HepG2 (cell line): ENCODE data around the gene KLHL12. TPM values are rescaled to one million over a fixed set of nuclear protein-coding genes. Genes with fewer than 3 reads are reported as not detected.

Source experiments
- ARNT2 ChIP-seq: sonication (generic); formaldehyde crosslinking; IDR thresholded peaks from 2 replicates; pipeline ENCODE4 v1.8.0; 2022; ENCODE audit warnings: mild to moderate bottlenecking, low read depth, missing genetic modification reagents, moderate library complexity
- CBX5 ChIP-seq: sonication (generic); formaldehyde crosslinking; IDR thresholded peaks from 2 replicates; pipeline ENCODE4 v1.4.0; 2020; ENCODE audit warnings: missing genetic modification reagents, borderline replicate concordance
- ETV6 ChIP-seq: sonication (generic); formaldehyde crosslinking; conservative IDR thresholded peaks from 2 replicates; pipeline ENCODE4 v1.4.0; 2020; ENCODE audit warnings: missing genetic modification reagents
- FOXC1 ChIP-seq: sonication (generic); formaldehyde crosslinking; IDR thresholded peaks from 2 replicates; pipeline ENCODE4 v1.8.0; 2022; ENCODE audit warnings: mild to moderate bottlenecking, missing genetic modification reagents, borderline replicate concordance
- ISL2 ChIP-seq: sonication (generic); formaldehyde crosslinking; IDR thresholded peaks from 2 replicates; pipeline ENCODE4 v1.5.0; 2020; ENCODE audit warnings: missing genetic modification reagents
- KDM4B ChIP-seq: sonication (generic); formaldehyde crosslinking; IDR thresholded peaks from 2 replicates; pipeline ENCODE4 v1.4.0; 2020; ENCODE audit warnings: missing genetic modification reagents
- KMT2B ChIP-seq: IDR thresholded peaks from 2 replicates; pipeline ENCODE4 v1.6.1; 2016; ENCODE audit warnings: missing genetic modification reagents, missing compliant biosample characterization
- MBNL3 ChIP-seq: fragments of 250-450 bp; sonication (Bioruptor Pico); conservative IDR thresholded peaks from 2 replicates; pipeline ENCODE4 v1.8.0; 2022; ENCODE audit warnings: mild to moderate bottlenecking, inconsistent platforms
- MIXL1 ChIP-seq: IDR thresholded peaks from 2 replicates; pipeline ENCODE4 v1.6.1; 2016
- ZNF451 ChIP-seq: sonication (generic); formaldehyde crosslinking; IDR thresholded peaks from 2 replicates; pipeline ENCODE4 v1.5.0; 2020; ENCODE audit warnings: mild to moderate bottlenecking, missing genetic modification reagents
- ZNF563 ChIP-seq: sonication (generic); formaldehyde crosslinking; IDR thresholded peaks from 2 replicates; pipeline ENCODE4 v1.8.0; 2022; ENCODE audit warnings: mild to moderate bottlenecking, moderate library complexity, missing genetic modification reagents
- ZNF619 ChIP-seq: sonication (generic); formaldehyde crosslinking; IDR thresholded peaks from 2 replicates; pipeline ENCODE4 v1.4.0; 2020; ENCODE audit warnings: mild to moderate bottlenecking, missing genetic modification reagents
- ZNF768 ChIP-seq: sonication (generic); formaldehyde crosslinking; IDR thresholded peaks from 2 replicates; pipeline ENCODE4 v1.4.0; 2020; ENCODE audit warnings: missing genetic modification reagents
- polyA plus RNA-seq, 8 experiments: library from polyadenylated mRNA; depleted of rRNA in 3 of 8; stranded (reverse) in 7 of 8; unstranded in 1 of 8; fragments of >200 nt; fragmentation: Illumina TruSeq in 4 of 8; extraction: Trizol in 4 of 8; gene quantifications; 2 replicates each; pipeline versions ENCODE4 v1.2.1 to v1.2.3, GENCODE V29; 2011 to 2016; ENCODE audit warnings: low read depth in 4 of 8, missing spikeins in 1 of 8, mixed read lengths in 1 of 8; ENCODE audit not compliant: insufficient read depth in 1 of 8
- total RNA-seq, 5 experiments: library from RNA; depleted of rRNA; stranded (reverse); fragments of >200 nt; fragmentation: Illumina TruSeq; extraction: Trizol; gene quantifications; 2 replicates each; pipeline ENCODE4 v1.2.3, GENCODE V29; 2016; ENCODE audit warnings: low read depth in 1 of 5
- TF ChIP-seq, protein P1 (sequence below): IDR thresholded peaks from 2 replicates; pipeline ENCODE4 v1.6.1; 2016; ENCODE audit warnings: low read depth, missing genetic modification reagents, missing compliant biosample characterization
- TF ChIP-seq, protein P2 (sequence below): sonication (generic); formaldehyde crosslinking; IDR thresholded peaks from 2 replicates; pipeline ENCODE4 v1.5.1; 2020; ENCODE audit warnings: mild to moderate bottlenecking, moderate library complexity, missing genetic modification reagents
- TF ChIP-seq, protein P3 (sequence below): IDR thresholded peaks from 2 replicates; pipeline ENCODE4 v1.6.1; 2012; ENCODE audit warnings: low read depth, low read length, improper control_type of control experiment
- TF ChIP-seq, protein P4 (sequence below): sonication (generic); formaldehyde crosslinking; IDR thresholded peaks from 2 replicates; pipeline ENCODE4 v1.5.0; 2020; ENCODE audit warnings: mild to moderate bottlenecking, low read depth, missing genetic modification reagents, borderline replicate concordance
- TF ChIP-seq, protein P5 (sequence below): sonication (generic); formaldehyde crosslinking; IDR thresholded peaks from 2 replicates; pipeline ENCODE4 v1.4.0; 2020; ENCODE audit warnings: missing genetic modification reagents

KLHL12 gene
- total and polyA plus RNA-seq, 2 of the 13 experiments (the other 11 are each of a cell fraction or from before 2014, with no cell fraction given), result 19.2 to 25.2 TPM

DNA sequence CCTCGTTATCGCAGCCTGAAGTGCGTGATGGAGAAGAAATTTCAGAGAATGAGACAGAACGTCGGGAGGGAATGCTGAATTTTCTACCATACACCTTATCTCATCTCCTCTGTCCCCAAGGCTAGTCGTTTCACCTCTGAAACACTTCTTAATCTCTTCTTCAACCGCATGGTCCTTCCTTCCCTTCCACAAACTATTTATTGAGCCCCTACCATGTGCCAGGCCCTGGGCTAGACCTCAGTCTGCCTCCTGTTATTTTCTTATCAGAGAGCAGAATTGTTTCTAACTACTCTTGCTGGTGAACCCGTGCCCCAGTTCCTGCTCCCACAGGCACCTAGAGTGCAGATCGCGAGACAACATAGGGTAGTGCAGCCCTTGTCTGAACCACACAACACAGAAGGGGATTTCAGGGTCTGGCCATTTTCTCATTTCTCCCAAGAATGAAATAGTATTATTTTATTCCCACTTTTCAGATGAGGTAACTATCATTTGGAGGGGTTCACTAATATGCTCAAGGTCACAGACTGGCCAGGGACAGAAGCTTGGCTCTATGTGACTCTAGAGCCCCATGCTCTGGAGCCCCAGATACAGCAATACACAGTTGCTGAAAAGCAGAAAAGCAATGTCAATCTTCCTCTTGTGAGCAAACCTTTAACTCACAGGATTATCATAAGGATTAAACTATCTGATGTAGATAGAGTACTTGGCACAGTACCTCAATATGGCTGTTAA lies 31.7 kb upstream of the KLHL12 start (continued):
- TF ChIP-seq, protein P1, sequence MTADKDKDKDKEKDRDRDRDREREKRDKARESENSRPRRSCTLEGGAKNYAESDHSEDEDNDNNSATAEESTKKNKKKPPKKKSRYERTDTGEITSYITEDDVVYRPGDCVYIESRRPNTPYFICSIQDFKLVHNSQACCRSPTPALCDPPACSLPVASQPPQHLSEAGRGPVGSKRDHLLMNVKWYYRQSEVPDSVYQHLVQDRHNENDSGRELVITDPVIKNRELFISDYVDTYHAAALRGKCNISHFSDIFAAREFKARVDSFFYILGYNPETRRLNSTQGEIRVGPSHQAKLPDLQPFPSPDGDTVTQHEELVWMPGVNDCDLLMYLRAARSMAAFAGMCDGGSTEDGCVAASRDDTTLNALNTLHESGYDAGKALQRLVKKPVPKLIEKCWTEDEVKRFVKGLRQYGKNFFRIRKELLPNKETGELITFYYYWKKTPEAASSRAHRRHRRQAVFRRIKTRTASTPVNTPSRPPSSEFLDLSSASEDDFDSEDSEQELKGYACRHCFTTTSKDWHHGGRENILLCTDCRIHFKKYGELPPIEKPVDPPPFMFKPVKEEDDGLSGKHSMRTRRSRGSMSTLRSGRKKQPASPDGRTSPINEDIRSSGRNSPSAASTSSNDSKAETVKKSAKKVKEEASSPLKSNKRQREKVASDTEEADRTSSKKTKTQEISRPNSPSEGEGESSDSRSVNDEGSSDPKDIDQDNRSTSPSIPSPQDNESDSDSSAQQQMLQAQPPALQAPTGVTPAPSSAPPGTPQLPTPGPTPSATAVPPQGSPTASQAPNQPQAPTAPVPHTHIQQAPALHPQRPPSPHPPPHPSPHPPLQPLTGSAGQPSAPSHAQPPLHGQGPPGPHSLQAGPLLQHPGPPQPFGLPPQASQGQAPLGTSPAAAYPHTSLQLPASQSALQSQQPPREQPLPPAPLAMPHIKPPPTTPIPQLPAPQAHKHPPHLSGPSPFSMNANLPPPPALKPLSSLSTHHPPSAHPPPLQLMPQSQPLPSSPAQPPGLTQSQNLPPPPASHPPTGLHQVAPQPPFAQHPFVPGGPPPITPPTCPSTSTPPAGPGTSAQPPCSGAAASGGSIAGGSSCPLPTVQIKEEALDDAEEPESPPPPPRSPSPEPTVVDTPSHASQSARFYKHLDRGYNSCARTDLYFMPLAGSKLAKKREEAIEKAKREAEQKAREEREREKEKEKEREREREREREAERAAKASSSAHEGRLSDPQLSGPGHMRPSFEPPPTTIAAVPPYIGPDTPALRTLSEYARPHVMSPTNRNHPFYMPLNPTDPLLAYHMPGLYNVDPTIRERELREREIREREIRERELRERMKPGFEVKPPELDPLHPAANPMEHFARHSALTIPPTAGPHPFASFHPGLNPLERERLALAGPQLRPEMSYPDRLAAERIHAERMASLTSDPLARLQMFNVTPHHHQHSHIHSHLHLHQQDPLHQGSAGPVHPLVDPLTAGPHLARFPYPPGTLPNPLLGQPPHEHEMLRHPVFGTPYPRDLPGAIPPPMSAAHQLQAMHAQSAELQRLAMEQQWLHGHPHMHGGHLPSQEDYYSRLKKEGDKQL (CRISPR knock-in tag), result no peak
- TF ChIP-seq KMT2B (0 out of 2 replicates have a peak, but pooled peaks have one; percentile 6), ISL2 (CRISPR knock-in tag) (0 out of 2 replicates have a peak, but pooled peaks have one; percentile 4), ZNF619 (no peak), CBX5 (no peak), ZNF451 (CRISPR knock-in tag) (no peak), MIXL1 (CRISPR knock-in tag) (0 out of 2 replicates have a peak, but pooled peaks have one; percentile 1), FOXC1 (0 out of 2 replicates have a peak, but pooled peaks have one; percentile 21), ZNF563 (CRISPR knock-in tag) (no peak), ZNF768 (CRISPR knock-in tag) (no peak), ETV6 (no peak), MBNL3 (CRISPR knock-in tag) (no peak), KDM4B (CRISPR knock-in tag) (no peak), ARNT2 (CRISPR knock-in tag) (no peak)
- TF ChIP-seq, protein P2, sequence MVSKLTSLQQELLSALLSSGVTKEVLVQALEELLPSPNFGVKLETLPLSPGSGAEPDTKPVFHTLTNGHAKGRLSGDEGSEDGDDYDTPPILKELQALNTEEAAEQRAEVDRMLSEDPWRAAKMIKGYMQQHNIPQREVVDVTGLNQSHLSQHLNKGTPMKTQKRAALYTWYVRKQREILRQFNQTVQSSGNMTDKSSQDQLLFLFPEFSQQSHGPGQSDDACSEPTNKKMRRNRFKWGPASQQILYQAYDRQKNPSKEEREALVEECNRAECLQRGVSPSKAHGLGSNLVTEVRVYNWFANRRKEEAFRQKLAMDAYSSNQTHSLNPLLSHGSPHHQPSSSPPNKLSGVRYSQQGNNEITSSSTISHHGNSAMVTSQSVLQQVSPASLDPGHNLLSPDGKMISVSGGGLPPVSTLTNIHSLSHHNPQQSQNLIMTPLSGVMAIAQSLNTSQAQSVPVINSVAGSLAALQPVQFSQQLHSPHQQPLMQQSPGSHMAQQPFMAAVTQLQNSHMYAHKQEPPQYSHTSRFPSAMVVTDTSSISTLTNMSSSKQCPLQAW (CRISPR knock-in tag), result 0 out of 2 replicates have a peak, but pooled peaks have one; percentile 38
- TF ChIP-seq, protein P3, sequence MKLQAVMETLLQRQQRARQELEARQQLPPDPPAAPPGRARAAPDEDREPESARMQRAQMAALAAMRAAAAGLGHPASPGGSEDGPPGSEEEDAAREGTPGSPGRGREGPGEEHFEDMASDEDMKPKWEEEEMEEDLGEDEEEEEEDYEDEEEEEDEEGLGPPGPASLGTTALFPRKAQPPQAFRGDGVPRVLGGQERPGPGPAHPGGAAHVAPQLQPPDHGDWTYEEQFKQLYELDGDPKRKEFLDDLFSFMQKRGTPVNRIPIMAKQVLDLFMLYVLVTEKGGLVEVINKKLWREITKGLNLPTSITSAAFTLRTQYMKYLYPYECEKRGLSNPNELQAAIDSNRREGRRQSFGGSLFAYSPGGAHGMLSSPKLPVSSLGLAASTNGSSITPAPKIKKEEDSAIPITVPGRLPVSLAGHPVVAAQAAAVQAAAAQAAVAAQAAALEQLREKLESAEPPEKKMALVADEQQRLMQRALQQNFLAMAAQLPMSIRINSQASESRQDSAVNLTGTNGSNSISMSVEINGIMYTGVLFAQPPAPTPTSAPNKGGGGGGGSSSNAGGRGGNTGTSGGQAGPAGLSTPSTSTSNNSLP, result no peak
- TF ChIP-seq, protein P4, sequence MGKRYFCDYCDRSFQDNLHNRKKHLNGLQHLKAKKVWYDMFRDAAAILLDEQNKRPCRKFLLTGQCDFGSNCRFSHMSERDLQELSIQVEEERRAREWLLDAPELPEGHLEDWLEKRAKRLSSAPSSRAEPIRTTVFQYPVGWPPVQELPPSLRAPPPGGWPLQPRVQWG (CRISPR knock-in tag), result no peak
- TF ChIP-seq, protein P5, sequence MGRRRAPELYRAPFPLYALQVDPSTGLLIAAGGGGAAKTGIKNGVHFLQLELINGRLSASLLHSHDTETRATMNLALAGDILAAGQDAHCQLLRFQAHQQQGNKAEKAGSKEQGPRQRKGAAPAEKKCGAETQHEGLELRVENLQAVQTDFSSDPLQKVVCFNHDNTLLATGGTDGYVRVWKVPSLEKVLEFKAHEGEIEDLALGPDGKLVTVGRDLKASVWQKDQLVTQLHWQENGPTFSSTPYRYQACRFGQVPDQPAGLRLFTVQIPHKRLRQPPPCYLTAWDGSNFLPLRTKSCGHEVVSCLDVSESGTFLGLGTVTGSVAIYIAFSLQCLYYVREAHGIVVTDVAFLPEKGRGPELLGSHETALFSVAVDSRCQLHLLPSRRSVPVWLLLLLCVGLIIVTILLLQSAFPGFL (CRISPR knock-in tag), result no peak
